Smooth muscle cell (in vitro differentiated cells): ENCODE measurements around the gene PRRX1. TPM values are rescaled to one million over a fixed set of nuclear protein-coding genes. Genes with fewer than 3 reads are reported as not detected.

Source experiments
- DNase-seq: peaks from one replicate; lab custom pipeline; 2025; ENCODE audit not compliant: unreplicated experiment; lab: John Stamatoyannopoulos, UW
- H2AFZ ChIP-seq: fragments of 200-600 bp; sonication (generic); 2 replicates; pipeline ENCODE4 v1.6.0; 2016; ENCODE audit warnings: antibody characterized with exemption, low read depth, mild to moderate bottlenecking
- H3F3A ChIP-seq: fragments of 200-600 bp; sonication (generic); 2 replicates; pipeline ENCODE4 v1.6.0; 2017; ENCODE audit warnings: antibody characterized with exemption, low read depth
- H3K27ac ChIP-seq: fragments of 200-600 bp; sonication (generic); 2 replicates; pipeline ENCODE4 v1.5.1; 2016; ENCODE audit warnings: low read depth, mild to moderate bottlenecking
- H3K27me3 ChIP-seq: fragments of 200-600 bp; sonication (generic); 2 replicates; pipeline ENCODE4 v1.6.1; 2016; ENCODE audit warnings: low read depth, mild to moderate bottlenecking
- H3K36me3 ChIP-seq: fragments of 200-600 bp; sonication (generic); 2 replicates; pipeline ENCODE4 v1.5.1; 2016; ENCODE audit warnings: low read depth
- H3K4me1 ChIP-seq: fragments of 200-600 bp; sonication (generic); 2 replicates; pipeline ENCODE4 v1.5.1; 2016; ENCODE audit warnings: low read depth
- H3K4me2 ChIP-seq: fragments of 200-600 bp; sonication (generic); 2 replicates; pipeline ENCODE4 v1.6.0; 2016; ENCODE audit warnings: mild to moderate bottlenecking
- H3K4me3 ChIP-seq: fragments of 200-600 bp; sonication (generic); 2 replicates; pipeline ENCODE4 v1.5.1; 2016; ENCODE audit warnings: mild to moderate bottlenecking
- H3K79me2 ChIP-seq: fragments of 200-600 bp; sonication (generic); 2 replicates; pipeline ENCODE4 v1.6.0; 2016; ENCODE audit warnings: low read depth, mild to moderate bottlenecking
- H3K9ac ChIP-seq: fragments of 200-600 bp; sonication (generic); 2 replicates; pipeline ENCODE4 v1.6.0; 2016; ENCODE audit warnings: low read depth
- H3K9me3 ChIP-seq: fragments of 200-600 bp; sonication (generic); replicated peaks from 2 replicates; pipeline ENCODE4 v1.5.1; 2016; ENCODE audit warnings: low read depth
- H4K20me1 ChIP-seq: fragments of 200-600 bp; sonication (generic); 2 replicates; pipeline ENCODE4 v1.6.0; 2016; ENCODE audit warnings: low read depth
- WGBS: methylation state at CpG from one replicate; pipeline ENCODE4 v1.1.7; 2016; ENCODE audit warnings: low lambda C conversion rate; 5-methylcytosine and 5-hydroxymethylcytosine counted together
- polyA plus RNA-seq: library from polyadenylated mRNA; unstranded; fragments of >200 nt; fragmentation: Nextera tagmentation; extraction: Ambion mirVana; gene quantifications from 2 replicates; pipeline ENCODE4 v1.2.1, GENCODE V29; 2016
- total RNA-seq: library from RNA; depleted of rRNA; stranded (reverse); fragments of >200 nt; gene quantifications from 2 replicates; pipeline ENCODE4 v1.2.3, GENCODE V29; 2014
- TF ChIP-seq, protein P1 (sequence below): fragments of 200-600 bp; sonication (generic); IDR thresholded peaks from 2 replicates; pipeline ENCODE4 v1.5.1; 2017; ENCODE audit warnings: borderline replicate concordance, mild to moderate bottlenecking, antibody characterized with exemption; ENCODE audit not compliant: insufficient read depth, poor library complexity, severe bottlenecking

The PRRX1 gene
- total and polyA plus RNA-seq, 2 experiments from 2014 or later = 31.9 to 59.6 TPM

DNA sequence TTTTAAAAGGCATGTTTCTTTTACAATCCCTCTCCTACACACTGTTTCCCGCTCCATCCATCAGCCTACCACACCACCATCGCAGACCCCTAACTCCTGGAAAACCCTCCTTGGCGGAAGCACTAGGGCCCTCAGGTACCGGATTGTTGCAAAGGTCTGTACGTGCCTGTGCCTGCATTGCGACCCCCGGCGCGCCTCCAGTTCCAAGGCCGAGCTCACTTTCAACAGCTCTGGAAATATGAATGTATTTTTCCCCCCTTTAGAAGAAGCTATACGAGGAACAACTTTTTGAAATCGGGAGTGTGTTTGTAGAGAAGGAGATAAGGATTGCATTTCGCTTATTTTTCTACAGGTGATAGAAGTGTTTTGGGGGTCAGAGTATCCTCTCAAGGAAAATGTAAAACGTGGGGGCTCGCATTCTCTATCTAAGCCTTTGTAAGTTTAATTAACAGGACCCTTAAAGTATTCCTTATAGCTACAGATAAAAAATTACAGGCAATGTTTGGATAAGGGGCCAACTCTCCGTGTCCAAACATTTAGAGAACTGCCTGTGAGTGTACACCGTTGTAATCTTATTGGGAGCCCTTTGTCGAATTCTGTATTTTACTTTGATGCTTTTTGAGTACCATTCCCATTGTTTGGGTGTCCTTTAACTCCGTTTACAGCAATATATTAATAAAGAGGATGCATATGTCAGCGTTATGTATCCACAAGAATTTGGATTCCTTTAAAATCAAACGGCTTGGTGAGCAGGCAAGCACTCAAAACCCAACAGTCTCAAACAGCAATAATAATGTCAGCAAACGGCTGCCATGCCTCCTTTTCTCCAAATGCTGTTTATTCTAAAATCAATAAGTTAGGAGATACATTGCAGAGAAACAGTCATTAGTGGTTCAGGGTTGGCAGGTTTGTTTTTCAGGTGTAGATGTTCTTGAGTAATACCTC is 5.9 kb downstream of the PRRX1 start:
- Histone ChIP-seq H3K9ac (no peak overlapping the region), H2AFZ (no peak overlapping the region), H3K4me2 (peak overlapping the region; percentile 92), H3K9me3 (no peaks in the 10 kb centered on the region), H3K4me1 (peaks cover 21% of the 10 kb centered on the region), H3K79me2 (peaks cover 96% of the 10 kb centered on the region), H3K27me3 (peaks cover 49% of the 10 kb centered on the region), H3K27ac (peak overlapping the region; percentile 6), H3K36me3 (no peaks in the 10 kb centered on the region), H4K20me1 (peaks cover 4% of the 10 kb centered on the region), H3K4me3 (peak overlapping the region; percentile 42), H3F3A (no peaks in the 10 kb centered on the region)
- TF ChIP-seq, protein P1, sequence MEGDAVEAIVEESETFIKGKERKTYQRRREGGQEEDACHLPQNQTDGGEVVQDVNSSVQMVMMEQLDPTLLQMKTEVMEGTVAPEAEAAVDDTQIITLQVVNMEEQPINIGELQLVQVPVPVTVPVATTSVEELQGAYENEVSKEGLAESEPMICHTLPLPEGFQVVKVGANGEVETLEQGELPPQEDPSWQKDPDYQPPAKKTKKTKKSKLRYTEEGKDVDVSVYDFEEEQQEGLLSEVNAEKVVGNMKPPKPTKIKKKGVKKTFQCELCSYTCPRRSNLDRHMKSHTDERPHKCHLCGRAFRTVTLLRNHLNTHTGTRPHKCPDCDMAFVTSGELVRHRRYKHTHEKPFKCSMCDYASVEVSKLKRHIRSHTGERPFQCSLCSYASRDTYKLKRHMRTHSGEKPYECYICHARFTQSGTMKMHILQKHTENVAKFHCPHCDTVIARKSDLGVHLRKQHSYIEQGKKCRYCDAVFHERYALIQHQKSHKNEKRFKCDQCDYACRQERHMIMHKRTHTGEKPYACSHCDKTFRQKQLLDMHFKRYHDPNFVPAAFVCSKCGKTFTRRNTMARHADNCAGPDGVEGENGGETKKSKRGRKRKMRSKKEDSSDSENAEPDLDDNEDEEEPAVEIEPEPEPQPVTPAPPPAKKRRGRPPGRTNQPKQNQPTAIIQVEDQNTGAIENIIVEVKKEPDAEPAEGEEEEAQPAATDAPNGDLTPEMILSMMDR = no peak
- WGBS = 41% methylated on average over 22 of the region's 22 CpGs
- no peak for DNase-seq

DNA sequence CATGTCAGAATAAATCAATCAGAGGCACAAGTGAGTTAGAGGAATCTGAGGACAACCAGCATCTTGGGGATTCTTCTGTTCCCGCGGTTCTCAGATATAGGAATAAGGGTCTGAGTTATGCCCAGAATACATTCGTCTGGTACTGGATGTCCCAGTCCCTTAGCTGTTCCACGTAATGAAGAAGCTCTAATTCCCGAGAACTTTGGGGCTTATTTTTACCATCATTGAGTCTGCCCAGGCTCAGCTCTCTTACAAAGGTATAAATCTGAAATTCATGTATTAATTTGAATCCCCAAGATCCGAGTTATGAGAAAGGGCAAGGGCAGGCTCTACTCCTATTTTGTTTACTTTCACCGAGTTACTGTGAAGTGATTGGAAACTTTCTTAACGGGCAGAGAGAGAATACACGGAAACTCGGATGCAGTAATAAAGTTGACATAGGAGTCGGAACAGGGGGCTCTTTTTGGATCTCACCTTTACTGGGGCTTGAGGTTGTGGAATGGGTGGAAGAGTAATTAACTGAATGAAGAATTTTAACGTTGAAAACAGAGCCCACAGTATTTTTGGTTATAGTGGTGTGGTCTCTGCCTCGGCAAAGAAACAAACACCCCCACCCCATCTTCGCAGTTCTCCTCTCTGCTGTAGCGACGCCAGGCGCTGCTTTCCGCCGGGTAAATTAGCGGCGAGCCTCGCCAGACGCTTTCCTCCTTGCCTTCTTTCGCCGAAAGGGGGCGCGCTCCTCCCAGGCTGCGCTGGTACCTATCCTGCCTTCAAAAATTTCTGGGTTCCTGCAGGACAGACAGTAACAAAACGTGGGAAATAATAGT is 7.1 kb downstream of the PRRX1 start:
- Histone ChIP-seq H3K9me3 (no peaks in the 10 kb centered on the region), H2AFZ (peak overlapping the region; percentile 35), H3K4me2 (peak overlapping the region; percentile 92), H3K36me3 (no peaks in the 10 kb centered on the region), H3F3A (no peaks in the 10 kb centered on the region), H3K27ac (no peak overlapping the region), H3K79me2 (peaks cover 95% of the 10 kb centered on the region), H3K9ac (peak overlapping the region; percentile 29), H4K20me1 (peaks cover 5% of the 10 kb centered on the region), H3K4me1 (peaks cover 21% of the 10 kb centered on the region), H3K27me3 (peaks cover 41% of the 10 kb centered on the region), H3K4me3 (peak overlapping the region; percentile 42)
- TF ChIP-seq, protein P1 = peak; percentile 94
- DNase-seq = peak; percentile 46
- 11% methylated on average over 29 of the region's 29 CpGs for WGBS

DNA sequence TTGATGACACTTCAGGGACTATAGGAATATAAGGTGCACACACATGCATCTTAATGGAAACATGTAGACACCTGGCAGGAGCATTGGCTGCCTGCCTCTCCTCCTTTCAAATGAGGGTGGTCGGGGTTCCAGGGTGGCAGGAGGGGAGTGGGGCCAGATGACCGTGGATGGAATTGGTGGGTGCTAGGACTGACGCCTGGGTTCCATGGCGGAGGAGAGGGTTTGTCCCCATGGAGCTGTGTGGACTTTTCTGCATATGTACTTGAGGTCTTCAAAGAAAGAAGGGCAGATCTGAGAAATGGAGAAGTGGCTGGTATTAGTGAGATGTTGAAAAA is 7.7 kb downstream of the PRRX1 start:
- H3K79me2 ChIP-seq = peaks cover 96% of the 10 kb centered on the region
- peaks cover 21% of the 10 kb centered on the region for H3K4me1 ChIP-seq

More for the DNA sequence above, 7.7 kb downstream of the PRRX1 start:
- H3K36me3 ChIP-seq = no peaks in the 10 kb centered on the region
- H3F3A ChIP-seq = no peaks in the 10 kb centered on the region
- peak overlapping the region; percentile 42 for H3K4me3 ChIP-seq
- no peak overlapping the region for H3K9ac ChIP-seq
- H3K27ac ChIP-seq = no peak overlapping the region
- peaks cover 9% of the 10 kb centered on the region for H4K20me1 ChIP-seq
- H2AFZ ChIP-seq = no peak overlapping the region
- 79% methylated on average over 4 of the region's 4 CpGs for WGBS
- TF ChIP-seq, protein P1 = no peak
- no peak for DNase-seq
- H3K4me2 ChIP-seq = peak overlapping the region; percentile 92
- peaks cover 41% of the 10 kb centered on the region for H3K27me3 ChIP-seq
- no peaks in the 10 kb centered on the region for H3K9me3 ChIP-seq
